HL-60 (cell line): Measurements from ENCODE around the gene PAGR1.
"Not testable (repeated sequence)": the region's sequence is repeated elsewhere in the genome, so short reads cannot be mapped to it uniquely, and the experiment has no call there.

Source experiments
- DNase-seq, 2 experiments: peaks; one replicate each; pipeline ENCODE4 v3.0.0-alpha.2; 2010 to 2020; ENCODE audit warnings: low read depth in 1 of 2, low spot score in 1 of 2
- H3K27ac ChIP-seq: fragments of 250-450 bp; sonication (Bioruptor Pico); replicated peaks from 2 replicates; pipeline ENCODE4 v1.5.1; 2020; ENCODE audit warnings: mild to moderate bottlenecking, moderate library complexity
- H3K27me3 ChIP-seq: fragments of 250-450 bp; sonication (Bioruptor Pico); 2 replicates; pipeline ENCODE4 v1.5.1; 2021; ENCODE audit warnings: mild to moderate bottlenecking, moderate library complexity; ENCODE audit not compliant: insufficient read depth, poor library complexity, severe bottlenecking
- H3K4me3 ChIP-seq: replicated peaks from 2 replicates; pipeline ENCODE4 v1.5.1; 2011; ENCODE audit warnings: mild to moderate bottlenecking, control low read depth, low read length; ENCODE audit not compliant: insufficient read depth
- GABPA ChIP-seq: IDR thresholded peaks from 2 replicates; pipeline ENCODE4 v1.6.1; 2012; ENCODE audit warnings: low read depth
- POLR2AphosphoS5 ChIP-seq: IDR thresholded peaks from 2 replicates; pipeline ENCODE4 v1.6.1; 2012; ENCODE audit warnings: low read depth
- SPI1 ChIP-seq: IDR thresholded peaks from 2 replicates; pipeline ENCODE4 v1.6.1; 2012; ENCODE audit warnings: low read depth, mild to moderate bottlenecking, borderline replicate concordance
- TF ChIP-seq, protein P1 (sequence below): IDR thresholded peaks from one replicate; pipeline ENCODE4 v1.5.1; 2011; ENCODE audit warnings: low read length, control low read depth, inconsistent platforms; ENCODE audit not compliant: insufficient read depth
- TF ChIP-seq, protein P2 (sequence below): IDR thresholded peaks from 2 replicates; pipeline ENCODE4 v1.6.1; 2012; ENCODE audit warnings: low read depth; ENCODE audit not compliant: insufficient replicate concordance

The PAGR1 gene

DNA sequence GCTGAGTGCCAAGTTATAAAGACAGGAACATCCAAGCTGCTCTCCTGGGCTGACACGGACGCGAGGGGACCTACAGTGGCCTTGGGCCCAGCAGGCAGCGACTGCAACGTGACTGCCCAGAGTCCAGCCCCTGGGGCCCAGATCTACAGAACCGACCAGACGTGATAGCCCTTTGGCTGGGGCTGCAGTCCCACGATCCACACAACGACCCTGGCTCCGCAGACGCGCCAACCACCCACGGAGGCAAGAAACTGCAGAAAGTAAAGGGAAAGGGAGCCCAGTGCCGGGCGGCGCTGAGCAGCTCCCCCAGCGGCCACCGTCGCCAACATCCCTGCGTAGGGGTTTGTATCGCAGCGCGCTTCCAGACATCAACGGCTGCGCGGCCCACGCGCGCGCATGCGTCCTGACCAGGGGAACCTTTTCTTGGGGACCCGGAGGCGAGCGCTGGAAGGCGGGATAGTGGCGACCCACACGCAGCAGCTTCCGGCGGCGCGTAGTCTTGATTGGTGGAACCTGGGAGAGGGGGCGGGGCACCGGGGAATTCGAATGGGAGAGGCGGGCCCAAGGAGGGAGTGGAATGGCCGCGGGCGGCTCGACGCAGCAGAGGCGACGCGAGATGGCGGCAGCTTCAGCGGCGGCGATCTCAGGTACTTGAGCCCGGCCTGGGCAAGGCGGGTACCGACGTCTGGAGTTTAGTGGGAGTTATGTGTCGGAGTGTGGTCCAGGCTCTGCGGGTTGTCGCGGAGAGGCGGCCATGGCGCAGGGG, 25.6 kb upstream of the PAGR1 start, which contains the start of gene KIF22:
Gene KIF22 (plus strand): TSS at position 569 of the 766 bp plus-strand sequence. CDS start 9 bp downstream, at position 578.
- Histone ChIP-seq H3K27ac (peak within 1 kb of the TSS; percentile 96), H3K4me3 (peak within 1 kb of the TSS; percentile 81), H3K27me3 (no peaks in the 10 kb centered on the region)
- TF ChIP-seq, protein P1, sequence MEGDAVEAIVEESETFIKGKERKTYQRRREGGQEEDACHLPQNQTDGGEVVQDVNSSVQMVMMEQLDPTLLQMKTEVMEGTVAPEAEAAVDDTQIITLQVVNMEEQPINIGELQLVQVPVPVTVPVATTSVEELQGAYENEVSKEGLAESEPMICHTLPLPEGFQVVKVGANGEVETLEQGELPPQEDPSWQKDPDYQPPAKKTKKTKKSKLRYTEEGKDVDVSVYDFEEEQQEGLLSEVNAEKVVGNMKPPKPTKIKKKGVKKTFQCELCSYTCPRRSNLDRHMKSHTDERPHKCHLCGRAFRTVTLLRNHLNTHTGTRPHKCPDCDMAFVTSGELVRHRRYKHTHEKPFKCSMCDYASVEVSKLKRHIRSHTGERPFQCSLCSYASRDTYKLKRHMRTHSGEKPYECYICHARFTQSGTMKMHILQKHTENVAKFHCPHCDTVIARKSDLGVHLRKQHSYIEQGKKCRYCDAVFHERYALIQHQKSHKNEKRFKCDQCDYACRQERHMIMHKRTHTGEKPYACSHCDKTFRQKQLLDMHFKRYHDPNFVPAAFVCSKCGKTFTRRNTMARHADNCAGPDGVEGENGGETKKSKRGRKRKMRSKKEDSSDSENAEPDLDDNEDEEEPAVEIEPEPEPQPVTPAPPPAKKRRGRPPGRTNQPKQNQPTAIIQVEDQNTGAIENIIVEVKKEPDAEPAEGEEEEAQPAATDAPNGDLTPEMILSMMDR = peak; percentile 73
- no peak for TF ChIP-seq SPI1
- TF ChIP-seq, protein P2, sequence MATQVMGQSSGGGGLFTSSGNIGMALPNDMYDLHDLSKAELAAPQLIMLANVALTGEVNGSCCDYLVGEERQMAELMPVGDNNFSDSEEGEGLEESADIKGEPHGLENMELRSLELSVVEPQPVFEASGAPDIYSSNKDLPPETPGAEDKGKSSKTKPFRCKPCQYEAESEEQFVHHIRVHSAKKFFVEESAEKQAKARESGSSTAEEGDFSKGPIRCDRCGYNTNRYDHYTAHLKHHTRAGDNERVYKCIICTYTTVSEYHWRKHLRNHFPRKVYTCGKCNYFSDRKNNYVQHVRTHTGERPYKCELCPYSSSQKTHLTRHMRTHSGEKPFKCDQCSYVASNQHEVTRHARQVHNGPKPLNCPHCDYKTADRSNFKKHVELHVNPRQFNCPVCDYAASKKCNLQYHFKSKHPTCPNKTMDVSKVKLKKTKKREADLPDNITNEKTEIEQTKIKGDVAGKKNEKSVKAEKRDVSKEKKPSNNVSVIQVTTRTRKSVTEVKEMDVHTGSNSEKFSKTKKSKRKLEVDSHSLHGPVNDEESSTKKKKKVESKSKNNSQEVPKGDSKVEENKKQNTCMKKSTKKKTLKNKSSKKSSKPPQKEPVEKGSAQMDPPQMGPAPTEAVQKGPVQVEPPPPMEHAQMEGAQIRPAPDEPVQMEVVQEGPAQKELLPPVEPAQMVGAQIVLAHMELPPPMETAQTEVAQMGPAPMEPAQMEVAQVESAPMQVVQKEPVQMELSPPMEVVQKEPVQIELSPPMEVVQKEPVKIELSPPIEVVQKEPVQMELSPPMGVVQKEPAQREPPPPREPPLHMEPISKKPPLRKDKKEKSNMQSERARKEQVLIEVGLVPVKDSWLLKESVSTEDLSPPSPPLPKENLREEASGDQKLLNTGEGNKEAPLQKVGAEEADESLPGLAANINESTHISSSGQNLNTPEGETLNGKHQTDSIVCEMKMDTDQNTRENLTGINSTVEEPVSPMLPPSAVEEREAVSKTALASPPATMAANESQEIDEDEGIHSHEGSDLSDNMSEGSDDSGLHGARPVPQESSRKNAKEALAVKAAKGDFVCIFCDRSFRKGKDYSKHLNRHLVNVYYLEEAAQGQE = no peak
- peak; percentile 90 for TF ChIP-seq POLR2AphosphoS5
- TF ChIP-seq GABPA = peak; percentile 97
- peak; percentile 98 to 100 for DNase-seq

DNA sequence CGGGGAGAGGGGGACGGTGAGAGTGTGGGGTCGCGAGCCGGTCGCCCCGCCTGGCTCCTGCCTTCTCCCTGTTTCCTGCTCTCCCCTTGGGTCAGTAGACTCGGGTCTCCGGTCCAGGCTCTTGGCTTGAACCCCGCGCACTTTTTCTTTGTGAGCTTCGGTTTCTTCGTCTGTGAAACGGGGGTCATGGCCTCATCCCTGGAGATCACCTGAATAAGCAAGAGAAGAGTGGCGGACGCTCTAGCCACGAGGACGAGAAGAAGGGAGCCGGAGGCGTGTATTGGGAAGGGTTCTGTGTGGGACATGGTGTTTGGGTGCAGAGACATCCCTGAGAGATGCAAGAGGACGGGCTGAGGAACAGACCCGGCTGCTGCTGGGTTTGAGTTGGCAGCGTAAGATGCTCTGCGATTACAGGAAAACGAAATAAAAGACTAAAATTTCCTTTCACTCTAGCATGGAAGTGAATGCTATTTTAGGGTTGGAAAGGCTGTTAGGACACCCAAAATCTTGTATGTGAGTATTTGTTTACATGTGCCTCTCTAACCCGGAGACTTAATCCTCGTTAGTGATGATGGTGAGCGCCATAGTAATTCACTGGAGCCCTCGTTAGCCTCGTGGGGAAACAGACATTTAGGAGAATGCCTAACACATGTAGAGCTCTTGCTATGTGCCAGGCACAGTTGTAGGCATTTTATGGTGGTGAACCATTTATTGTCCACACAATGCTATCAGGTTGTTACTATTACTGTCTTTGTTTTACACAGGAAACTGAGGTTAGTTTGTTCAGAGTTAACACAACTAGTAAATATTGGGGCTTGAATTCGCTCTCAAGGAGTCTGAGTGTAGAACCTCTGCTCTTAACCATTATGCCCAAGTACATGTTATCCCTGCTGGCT, 24.8 kb upstream of the PAGR1 start:
- H3K4me3 ChIP-seq = peak overlapping the region; percentile 81
- no peaks in the 10 kb centered on the region for H3K27me3 ChIP-seq
- peak overlapping the region; percentile 96 for H3K27ac ChIP-seq
- DNase-seq = no peak
- TF ChIP-seq GABPA (no peak), SPI1 (no peak), POLR2AphosphoS5 (no peak)
- TF ChIP-seq, protein P2 = no peak
- TF ChIP-seq, protein P1 = no peak

DNA sequence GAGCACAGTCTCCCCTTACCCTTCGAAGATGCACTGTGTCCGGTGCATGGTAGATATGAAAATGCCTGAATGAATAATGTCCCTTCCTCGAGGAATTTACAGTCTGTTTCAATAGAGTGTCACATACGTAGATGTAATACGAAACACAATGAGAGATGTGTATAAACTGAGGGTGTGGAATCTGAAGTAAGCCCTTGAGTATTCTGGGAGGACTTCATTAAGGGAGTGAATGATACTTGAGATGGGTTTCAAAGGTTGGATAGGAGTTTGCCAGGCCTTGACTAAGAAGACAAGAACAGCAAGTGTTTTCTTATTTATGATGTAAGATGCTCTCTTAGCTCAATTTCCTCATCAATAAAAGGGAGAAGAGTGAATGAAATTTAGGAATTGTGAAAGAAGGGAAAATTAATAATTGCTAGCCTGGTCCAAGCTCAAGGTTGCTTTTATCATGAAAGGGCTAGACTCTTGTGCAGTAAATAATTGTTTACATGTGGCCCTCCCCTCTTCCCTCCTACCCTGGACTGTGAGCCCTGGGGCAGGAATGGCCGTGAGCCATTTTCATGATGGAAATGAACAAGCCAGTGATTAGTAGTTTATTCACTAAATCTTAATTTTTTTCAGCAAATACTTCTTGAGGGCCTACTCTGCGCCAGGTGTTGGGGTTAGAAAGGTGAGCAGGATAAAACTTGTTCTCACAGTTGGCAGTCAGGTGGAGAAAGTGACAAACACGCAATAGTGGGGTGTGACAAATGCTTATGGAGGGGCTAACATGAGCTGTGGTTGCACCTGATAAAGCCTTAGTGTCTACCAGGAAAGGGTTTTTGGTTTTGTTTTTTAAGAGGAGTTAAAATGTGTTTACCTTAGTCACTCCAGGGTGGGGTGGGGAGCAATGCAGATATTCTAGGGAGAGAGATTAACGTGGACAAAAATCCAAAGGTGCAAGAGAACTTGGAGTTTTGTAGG, 23.8 kb upstream of the PAGR1 start:
- H3K27me3 ChIP-seq = no peaks in the 10 kb centered on the region
- TF ChIP-seq SPI1 (no peak), GABPA (no peak)
- TF ChIP-seq, protein P1 = no peak
- TF ChIP-seq, protein P2 = no peak
- DNase-seq = no peak
- peak overlapping the region; percentile 96 for H3K27ac ChIP-seq
- H3K4me3 ChIP-seq = peak overlapping the region; percentile 81

DNA sequence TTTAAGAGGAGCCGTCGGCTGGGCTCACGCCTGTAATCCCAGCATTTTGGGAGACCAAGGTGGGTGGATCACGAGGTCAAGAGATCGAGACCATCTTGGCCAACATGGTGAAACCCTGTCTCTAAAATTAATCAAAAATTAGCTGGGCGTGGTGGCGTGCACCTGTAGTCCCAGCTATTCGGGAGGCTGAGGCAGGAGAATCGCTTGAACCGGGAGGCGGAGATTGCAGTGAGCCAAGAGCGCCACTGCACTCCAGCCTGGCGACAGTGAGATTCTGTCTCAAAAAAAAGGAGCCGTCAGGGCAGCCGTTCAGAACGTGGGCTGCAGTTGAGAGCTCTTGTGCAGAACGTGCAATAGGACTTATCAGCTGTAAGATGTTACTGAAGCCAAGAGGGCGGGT, 22.8 kb upstream of the PAGR1 start:
- H3K27ac ChIP-seq, DNase-seq, H3K4me3 ChIP-seq, H3K27me3 ChIP-seq: not testable (repeated sequence)
